Stimulated activated CD8-positive, alpha-beta memory T cell treated with anti-CD3 and anti-CD28 coated beads, Interleukin-7, amount 100 ng/mL, for 48 hours (primary cell): ENCODE data around the gene CPA5.

ENCODE experiments used
- DNase-seq, 2 donors: peaks; one replicate each; pipeline ENCODE4 v3.0.0-alpha.2; 2020; ENCODE audit warnings: low read depth in 1 of 2; ENCODE audit errors: extremely low read depth in 1 of 2

The CPA5 gene

DNA sequence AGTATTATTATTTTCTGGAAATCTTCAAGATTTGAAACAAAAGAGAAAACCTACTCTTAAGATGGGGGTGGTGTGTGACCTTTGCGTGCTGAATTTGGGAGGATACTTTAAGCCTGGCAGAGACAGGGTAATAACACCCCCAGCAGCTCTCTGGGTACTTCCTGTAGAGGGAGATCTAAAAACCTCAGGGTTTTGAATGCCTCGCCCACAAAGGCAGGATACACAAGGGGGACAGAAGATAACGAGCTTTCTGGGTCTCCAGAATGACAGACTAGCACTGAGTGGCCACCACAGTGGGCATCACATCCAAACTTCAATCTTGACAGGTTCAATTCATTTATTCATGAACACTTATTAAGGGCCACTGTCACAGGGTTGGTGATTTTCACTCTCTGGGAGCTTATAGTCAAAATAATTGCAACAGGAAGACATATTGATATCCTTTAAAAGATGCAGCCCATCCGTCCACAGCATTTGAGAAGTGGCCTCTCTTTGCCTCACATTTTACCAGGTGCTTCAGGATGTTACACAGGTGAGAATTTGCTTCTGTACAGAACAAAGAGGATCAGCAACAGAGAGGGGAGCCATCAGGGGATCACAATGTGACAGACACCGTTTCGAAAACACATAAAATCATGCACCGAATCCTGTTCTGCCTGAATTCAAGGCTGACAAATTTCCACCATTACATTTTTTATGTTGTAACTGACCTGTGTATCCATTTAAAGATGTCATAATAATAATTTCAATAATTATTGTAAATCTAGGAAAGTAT lies 50.0 kb downstream of the CPA5 start:
- peak in 1 of 2 donors; percentile 19 for DNase-seq

DNA sequence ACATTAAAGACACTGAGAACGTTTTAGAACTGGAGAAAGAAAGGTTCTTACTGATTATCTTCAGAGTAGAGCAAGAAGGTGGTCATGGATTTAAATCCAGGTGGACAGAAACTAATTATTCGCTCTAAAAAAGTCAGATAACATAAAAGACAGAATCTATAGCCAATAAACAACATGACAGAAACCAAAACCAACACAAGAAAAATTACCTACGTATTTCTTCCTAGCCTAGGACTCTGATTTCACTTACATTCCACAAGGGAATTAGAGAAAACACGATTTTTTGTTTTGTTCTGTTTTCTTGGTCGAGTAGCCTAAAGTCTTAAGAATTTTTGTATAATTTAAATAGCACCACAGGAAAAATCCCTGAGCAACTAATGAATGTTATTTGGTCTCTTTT lies 50.8 kb downstream of the CPA5 start:
- no peak for DNase-seq

DNA sequence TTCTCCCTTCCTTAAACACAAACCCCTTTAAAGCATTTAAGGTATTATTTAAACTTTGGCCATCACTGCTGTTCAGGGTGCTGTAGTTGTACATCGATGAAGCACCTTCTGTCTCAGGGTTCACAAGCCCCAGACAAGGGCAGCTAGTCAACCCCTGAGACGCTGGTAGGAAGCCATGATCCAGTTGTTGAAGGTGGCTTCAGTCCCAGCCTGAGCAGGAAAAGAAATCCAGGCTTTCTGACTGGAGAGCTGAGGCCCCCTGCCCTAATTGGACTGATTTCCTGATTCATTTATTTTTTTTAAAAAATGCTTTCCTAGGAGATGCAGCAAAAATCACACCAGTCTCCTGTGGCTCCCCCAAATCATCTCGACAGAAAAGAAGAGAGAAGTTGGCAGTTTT lies 51.5 kb downstream of the CPA5 start:
- DNase-seq, result no peak

DNA sequence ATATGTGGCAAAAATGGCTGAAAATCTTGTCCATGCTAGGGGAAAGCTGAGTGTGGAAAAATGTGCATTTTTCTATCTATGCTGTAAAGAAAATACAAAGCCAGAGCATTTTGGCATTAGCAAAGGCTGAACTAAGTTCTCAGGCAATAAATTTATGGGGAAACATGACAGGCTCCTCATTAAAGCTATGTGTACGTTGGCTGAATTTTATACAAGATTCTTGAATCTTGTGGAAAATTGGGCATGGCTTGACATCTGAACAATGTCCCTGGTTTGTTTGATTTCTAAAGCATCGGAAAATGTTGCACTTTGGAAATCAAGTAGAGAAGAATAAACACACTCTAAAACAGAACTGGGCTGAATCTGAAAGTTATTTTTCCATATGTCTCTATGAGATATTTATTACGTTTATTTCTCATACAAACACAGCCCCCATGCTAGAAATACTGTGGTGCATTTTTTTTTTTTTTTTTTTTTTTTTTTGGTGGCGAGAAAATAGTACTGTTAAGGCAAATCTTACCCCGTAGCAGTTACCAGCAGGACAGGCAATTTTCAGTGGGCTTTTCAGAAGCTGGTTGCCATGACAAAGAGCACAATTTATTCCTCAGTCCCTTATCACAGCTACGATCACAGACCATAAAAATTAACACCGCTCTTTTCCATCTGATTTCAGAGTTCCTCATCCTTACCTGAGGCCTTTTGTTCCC lies 52.6 kb downstream of the CPA5 start:
- DNase-seq, result no peak

DNA sequence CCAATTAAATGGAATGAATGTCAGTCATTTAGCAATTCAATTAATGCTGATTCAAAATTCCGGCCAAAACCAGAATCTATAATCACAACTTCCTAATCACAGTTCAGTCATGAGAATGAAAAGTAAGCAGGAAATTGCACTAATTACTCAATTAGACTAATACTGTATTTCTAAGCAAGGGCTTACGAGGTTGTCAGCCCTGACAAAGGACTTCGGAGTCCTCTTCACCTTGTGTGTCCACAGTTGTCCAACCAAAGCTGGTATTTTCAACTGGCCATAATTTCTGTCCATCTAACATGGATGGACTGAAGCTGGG lies 53.1 kb downstream of the CPA5 start:
- no peak for DNase-seq

DNA sequence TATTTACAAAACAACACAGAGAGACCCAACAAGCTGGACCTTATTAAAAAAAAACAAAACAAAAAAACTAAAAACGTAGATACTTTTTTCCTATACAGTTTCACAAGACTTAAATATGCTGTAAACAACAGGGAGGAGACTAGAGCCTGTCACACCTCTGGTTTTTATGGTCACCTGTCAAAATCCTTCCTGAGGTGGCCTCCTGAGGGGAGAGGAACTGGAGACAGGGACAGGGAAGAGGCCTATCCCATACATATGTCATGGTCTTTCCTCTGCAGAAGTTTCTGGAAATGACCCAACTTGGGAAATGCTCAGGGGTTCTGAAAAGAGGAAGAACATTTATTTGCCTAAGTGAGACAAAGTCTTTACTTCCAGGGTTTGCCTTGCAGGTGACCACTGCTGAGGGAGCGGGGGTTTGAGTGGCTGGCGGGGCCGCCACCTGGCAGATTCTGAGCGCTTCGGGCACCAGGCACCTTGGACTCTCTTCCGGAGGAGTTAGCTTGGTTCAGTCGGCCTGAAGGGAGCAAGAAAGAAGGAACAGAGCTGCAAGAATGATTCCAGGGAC lies 54.0 kb downstream of the CPA5 start:
- no peak for DNase-seq

DNA sequence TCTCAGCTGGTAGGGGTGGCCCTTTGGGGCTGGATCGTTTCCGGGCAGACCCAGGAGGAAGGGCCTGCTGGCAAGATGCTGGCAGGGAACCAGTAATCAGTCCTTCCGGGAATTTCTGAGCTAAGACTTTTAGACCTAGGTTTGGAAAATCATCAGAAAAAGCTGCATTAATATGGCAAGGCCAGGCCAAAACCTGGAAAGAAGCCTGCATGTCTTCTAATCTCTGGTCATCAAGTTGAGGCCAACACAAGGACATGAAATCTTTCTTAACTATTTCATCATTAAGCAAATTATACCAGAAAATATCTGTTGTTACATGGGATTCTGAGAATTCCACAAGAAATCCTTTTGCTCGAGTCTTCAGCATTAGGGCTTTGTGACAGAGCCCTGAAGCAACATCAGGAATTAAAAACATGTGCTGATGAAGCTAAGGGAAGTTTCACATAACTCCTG lies 55.5 kb downstream of the CPA5 start:
- no peak for DNase-seq

DNA sequence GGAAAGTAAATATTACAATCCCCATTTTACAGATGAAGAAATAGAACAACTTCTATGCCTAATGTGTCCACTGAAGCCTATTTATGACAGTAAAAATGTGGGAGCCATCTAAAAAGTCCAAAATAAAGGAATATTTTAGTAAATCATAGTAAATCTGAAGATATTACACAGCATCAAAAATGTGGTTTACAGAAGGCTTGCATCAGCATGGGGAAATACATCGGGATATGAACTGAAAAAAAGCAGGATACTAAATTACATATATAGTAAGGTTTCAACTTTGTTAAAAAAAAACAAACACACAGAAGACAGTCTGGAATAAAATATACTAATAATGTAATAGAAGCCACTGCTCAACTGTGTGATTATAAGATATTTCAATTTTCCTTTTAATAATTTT lies 56.5 kb downstream of the CPA5 start:
- DNase-seq, result no peak

DNA sequence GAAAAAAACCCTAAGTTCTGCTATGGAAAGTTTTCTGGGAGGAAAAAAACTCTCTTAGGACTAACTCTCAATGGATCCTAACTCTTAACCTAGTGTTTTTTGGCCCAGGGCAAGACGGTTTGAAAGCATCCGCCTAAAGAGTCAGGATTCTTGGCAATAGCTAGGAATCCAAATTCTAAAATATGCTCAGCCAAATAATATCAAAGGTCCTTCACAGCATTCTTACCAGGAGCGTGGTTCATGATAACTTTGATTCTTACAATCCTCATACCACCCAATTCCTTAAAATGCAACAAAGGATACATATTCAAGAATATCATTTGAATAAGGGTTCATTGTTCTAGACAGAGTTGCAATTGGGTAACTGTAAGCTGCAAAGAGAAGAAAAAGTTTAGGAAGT lies 57.0 kb downstream of the CPA5 start:
- no peak for DNase-seq

DNA sequence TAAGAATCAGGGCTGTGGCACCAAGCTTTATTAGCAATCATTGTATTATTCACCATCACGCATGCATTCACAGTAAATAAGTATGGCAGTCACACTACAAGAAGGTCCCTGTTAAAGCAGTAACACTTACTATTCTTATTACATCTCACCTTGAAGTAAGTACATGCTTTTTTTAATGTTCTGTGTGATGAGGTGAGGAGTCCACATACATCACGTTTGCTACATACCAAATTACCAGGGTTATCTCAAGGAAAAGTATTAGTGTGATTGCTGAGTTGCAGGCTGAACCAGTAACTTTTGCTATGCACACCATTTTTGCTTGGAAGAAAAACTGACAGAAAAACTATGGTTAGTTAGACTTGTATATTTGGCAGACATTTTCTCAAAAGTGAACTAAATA lies 60.4 kb downstream of the CPA5 start:
- DNase-seq, result no peak

DNA sequence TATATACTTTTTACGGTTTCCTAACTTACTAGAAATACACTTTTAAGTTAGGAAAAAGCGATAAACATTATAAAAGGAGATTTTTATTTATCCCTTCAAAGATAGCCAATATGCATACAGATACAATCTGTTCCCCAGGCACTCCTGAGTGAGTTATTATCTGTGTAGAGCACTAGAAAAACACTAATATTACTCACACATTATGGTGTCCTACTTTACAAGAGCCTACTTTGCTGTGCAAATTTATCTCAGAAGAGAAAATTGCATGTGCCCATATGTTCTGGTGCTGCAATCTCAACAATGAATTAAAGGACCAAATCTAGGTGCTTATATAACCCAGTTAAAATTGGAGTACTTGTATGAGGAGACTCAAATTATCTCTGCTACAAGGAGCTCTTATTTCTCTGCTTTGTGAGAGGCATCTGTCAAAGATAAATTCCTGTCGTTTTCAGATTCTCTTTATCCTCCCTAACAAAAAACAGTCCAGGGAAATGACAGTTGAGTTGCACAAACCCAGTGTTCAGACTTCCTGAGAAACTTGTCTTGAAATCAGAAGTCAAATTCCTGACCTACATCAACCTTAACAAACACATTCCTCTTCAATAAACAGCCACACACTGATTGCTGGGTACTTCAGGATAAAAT lies 64.6 kb downstream of the CPA5 start:
- DNase-seq, result no peak

DNA sequence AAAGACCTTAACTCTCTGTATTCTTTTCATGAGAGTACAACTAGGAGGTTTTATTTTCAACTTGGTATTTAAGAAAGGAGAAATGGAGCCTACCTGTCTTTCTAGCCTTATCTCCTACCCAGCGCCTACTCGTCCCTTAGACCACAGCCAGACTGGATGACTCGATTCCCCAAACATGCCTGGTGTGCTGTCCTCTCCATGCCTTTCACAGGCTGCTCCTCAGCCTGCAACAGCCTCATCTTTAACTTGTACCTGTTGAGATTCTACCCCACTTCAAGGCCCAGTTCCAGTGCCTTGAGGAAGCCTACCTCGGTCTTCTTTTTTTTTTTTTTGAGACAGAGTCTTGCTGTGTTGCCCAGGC lies 65.1 kb downstream of the CPA5 start:
- DNase-seq, result no peak

DNA sequence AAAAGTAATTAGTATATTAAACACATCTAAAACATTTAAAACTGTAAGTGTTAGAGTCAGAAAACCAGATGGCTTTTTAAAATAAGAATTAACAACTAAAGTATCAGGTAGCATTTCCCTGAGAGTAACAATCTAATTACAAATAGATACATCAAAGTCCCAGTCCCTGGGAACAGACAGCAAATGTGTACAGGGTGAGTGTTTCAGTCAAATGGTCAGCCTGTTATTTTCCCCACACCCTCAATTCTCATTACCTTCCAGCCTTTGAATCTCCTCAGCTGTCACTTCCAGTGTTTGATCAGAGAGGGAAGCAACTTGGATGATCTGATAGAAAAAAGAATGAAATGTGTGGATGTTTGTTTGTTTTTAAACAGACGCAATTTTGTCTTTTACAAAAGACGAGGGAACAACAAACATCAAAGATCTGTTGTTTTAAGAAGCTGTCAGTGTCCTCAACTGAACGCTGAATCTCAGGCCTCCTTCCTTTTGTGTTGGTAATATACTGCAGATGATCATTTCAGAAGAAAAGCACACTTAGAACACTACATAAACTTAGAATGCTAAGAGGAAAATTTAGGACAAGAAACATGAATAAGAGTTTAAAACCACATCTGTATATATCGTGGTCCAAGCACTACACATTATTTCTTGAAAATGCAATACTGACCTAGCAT lies 66.4 kb downstream of the CPA5 start:
- no peak for DNase-seq

DNA sequence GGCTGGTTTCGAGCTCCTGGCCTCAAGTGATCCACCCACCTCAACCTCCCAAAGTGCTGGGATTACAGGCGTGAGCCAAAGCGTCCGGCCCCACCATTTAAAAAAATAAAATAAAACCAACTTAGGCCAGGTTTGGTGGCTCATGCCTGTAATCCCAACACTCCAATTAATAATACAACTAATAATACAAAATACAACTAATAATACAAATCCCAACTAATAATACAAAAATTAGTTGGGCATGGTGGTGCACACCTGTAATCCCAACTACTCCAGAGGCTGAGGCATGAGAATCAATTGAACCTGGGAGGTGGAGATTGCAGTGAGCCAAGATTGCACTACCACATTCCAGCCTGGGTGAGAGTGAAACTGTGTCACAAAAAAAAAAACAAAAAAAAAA lies 68.6 kb downstream of the CPA5 start:
- no peak for DNase-seq

DNA sequence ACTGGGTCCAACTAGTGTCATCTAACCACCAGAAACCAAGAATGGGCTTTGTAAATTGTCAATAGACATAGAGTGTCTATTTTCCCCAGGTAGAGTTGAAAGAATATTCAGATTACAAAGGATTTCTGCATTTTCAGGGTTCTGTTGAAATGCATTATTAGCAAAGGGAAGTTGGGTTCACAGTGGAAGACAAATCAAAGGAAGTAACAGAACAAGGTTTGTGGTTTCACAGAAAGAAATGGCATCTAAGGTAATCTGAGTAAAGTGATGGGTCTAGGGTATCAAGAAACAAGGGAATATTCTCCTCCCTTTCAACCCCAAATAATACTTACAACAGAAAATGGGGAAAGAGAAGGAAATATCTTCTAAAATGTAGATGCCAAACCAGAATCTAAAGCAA lies 70.4 kb downstream of the CPA5 start:
- no peak for DNase-seq

DNA sequence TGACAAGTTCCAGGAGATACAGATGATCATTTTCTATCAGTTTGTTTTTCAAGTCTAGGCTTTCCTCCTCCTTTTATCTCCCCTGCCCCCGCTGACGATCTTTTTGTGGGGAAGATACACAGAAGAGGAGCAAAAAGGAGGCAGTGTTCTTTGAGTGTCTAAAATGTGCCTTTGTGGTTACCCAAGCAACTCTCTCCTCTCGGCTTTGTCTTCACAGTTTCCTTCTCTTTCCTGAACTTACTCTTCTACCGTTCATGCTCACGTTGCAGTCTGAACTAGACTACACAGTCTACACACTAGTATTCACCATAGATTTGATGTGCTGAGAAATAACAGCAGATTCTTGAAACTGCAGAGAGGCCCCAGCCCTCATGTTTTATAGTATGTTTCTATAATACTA lies 72.6 kb downstream of the CPA5 start:
- no peak for DNase-seq

DNA sequence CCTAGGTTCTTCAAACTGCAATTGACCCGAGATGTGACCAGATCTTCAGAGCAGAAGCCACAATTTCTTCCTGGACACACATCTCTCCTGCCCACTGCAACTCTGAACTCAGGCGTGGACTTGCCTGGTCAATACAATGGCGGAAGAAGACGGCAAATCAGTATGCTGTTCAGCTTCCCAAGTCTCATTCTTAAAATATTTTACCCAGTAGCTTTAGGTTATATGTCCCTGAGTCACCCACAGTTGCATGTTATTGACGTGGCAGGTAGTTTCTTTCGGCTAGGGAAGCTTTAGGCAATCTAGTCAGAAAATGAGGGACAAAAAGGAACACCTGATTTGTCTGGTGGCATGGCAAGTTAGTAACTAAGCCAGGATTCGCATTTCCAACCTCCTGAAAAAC lies 73.7 kb downstream of the CPA5 start:
- no peak for DNase-seq
